Astrocyte (in vitro differentiated cells and primary cell): Measurements from ENCODE around the gene FAAP100.

Source experiments
- CTCF ChIP-seq: IDR thresholded peaks from 2 replicates; pipeline ENCODE4 v1.5.1; 2011; ENCODE audit warnings: low read depth, mild to moderate bottlenecking, inconsistent platforms, low read length, moderate library complexity; ENCODE audit not compliant: insufficient read depth
- EZH2 ChIP-seq: IDR thresholded peaks from 2 replicates; pipeline ENCODE4 v1.6.1; 2012; ENCODE audit warnings: mild to moderate bottlenecking, low read length, inconsistent platforms; ENCODE audit not compliant: insufficient read depth

GRCh38 chr17:81582341-81582740 is 30.2 kb upstream of the FAAP100 start:
- TF ChIP-seq CTCF (no peak), EZH2 (no peak)
